ENCODE measurements around the gene NXNL2.

DNA sequence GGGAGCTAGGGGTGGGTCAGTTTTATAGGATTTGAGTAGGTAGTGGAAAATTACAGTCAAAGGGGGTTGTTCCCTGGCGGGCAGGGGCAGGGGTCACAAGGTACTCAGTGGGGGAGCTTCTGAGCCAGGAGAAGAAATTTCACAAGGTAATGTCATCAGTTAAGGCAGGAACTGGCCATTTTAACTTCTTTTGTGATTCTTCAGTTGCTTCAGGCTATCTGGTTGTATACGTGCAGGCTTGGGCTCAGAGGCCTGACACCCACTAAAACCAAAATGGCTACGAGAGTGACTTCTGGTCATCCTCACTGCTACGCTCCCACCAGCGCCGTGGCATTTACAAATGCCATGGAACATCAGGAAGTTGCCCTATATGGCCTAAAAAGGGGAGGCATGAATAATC lies 20.7 kb upstream of the NXNL2 start:
- TF ChIP-seq, protein P1, sequence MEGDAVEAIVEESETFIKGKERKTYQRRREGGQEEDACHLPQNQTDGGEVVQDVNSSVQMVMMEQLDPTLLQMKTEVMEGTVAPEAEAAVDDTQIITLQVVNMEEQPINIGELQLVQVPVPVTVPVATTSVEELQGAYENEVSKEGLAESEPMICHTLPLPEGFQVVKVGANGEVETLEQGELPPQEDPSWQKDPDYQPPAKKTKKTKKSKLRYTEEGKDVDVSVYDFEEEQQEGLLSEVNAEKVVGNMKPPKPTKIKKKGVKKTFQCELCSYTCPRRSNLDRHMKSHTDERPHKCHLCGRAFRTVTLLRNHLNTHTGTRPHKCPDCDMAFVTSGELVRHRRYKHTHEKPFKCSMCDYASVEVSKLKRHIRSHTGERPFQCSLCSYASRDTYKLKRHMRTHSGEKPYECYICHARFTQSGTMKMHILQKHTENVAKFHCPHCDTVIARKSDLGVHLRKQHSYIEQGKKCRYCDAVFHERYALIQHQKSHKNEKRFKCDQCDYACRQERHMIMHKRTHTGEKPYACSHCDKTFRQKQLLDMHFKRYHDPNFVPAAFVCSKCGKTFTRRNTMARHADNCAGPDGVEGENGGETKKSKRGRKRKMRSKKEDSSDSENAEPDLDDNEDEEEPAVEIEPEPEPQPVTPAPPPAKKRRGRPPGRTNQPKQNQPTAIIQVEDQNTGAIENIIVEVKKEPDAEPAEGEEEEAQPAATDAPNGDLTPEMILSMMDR (conservative IDR thresholded peaks at IDR 0.05; ENCODE audit: low read depth, low read length): no peak
- no peak for TF ChIP-seq EZH2 (IDR thresholded peaks at IDR 0.05; ENCODE audit: low read length, unreplicated experiment)
